LNCAP (cell line): ENCODE data around the gene ATP6V0D1.

ENCODE experiments used
- CTCF ChIP-seq: fragments of 450-650 bp; IDR thresholded peaks from 2 replicates; pipeline ENCODE4 v1.5.1; 2017; ENCODE audit warnings: mild to moderate bottlenecking

The ATP6V0D1 gene

DNA sequence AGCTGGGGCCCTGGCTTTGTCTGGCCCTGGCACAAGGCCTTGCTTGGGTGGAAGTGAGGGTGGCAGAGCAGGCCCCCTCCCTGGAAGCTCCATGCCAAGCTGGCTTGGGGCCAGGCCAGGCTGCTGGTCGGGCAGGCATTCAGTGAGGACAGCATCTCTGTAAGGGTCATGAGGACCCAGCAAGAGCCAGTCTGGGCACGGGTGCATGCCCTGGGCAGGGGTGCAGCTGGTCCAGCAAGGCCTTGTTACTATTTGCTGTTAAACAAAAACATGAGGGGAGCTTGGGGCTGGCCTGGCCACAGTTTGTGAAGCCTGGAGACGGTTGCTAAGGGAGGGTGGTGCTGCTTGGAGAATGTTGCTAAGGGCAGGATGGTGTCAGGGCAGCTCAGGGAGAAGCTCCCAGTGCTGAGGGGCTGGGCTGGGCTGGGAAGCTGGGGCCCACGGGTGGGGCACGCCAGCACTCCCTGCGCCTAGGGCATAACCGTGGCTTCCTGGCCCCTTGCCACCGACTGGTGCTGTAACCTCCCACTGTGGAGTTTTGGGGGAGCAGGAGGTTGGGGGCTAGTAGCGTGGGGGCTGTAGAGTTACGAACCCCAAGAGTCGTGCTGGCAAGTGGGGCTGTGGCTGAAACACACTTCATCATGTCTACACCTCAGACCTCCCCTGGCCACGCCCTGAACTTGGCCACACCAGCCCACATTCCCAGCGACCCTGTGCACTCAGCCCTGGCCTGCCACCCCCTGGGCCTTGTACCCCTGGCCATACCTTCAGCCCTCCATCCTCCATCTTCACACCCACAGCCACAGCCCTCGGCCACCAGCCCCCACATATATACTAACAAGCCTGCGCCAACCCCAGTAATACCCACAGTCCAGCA, 89.3 kb downstream of the ATP6V0D1 start:
- no peak for TF ChIP-seq CTCF

DNA sequence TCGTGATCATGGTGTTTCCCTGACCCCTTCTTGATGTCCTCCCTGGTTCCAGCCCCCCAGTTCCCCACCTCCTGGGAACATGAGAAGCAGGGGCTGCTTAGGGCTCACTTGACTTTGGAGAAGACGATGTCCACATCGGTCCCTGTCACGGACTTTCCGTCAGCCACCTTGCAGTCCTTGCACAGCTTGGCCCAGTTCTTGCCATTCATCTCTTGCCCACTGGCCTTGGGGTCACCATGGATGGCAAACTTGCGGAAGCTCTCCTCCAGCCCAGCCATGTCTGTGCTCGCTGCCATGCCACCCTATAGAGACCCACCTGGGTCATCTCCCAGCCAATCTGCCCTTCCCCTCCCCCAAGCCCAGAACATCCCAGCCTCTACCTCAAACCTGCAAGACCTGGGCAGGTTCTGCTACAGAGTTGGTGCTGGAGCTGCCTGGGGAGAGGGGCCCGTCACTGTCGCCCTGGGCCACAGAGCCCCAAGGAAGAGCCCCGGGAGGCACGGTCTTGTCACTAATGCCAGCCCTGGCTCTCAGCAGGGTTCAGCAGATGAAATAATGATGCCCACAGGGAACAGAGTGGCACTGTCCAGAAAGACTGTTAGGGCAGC, 90.0 kb downstream of the ATP6V0D1 start:
- TF ChIP-seq CTCF: no peak

DNA sequence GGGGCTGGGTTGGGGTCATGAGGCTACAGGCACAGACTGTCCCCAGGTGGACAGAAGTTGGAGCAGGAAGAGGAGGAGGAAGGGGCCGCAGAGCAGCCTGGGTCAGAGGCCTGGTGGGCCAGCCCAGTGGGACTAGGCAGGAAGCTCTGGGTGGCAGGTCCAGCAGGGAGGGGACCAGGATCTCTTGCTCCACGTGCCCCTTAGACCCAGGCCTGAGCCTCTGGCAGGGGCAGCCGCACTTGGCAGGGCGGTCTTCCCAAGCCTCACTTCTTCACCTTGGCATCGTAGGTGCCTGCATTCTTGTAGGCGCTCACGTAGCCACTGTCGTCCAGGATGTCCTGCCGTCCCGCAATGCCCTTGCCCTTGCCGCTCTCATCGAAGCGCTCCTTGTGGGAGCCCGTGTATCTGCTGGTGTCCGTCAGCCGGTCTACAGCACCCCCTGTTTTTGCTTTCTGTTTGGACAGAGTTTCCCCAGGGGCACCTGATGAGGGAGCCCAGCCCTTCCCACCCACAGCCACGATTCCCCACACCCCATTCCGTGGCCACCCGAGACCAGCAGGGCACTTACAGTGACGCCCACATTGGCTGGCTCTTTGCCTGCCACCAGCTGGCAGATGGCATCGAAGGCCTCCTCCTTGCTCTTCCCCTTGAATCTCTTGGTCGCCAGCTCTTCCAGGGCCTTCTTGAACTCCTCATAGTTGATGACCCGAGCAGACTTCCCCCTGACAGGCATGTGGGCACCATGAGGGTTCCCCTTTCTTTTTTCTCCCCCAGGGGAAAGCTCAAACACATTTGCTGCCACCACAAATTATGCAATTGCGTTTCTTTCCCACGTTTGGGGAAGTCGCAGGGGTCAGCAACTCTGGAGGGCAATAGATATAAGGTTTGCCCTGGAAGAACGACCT, 90.8 kb downstream of the ATP6V0D1 start:
- no peak for TF ChIP-seq CTCF

GRCh38 chr16:67388591-67388990, 92.4 kb downstream of the ATP6V0D1 start:
- no peak for TF ChIP-seq CTCF

DNA sequence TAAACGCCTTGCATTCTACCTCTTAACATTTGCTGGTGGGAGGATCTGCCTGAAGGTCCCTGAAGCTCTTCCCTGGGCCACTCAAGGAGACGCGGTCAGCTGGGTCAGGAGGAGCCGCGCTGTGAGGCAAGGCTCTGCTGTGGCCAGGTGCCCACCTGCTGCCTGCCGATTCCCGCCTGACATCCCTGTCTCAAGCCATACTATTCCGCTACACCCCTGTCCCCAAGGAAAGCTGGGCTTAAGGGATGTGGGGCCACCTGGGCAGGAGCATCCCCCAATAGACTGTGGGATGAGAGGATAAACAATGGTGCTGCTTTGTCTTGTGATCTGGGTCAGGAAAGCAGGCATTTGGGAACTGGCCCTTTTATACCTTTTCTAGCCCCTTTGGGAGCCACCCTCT, 92.8 kb downstream of the ATP6V0D1 start:
- TF ChIP-seq CTCF: no peak
